ENCODE results near the gene SULT1B1.

Gene SULT1B1

DNA sequence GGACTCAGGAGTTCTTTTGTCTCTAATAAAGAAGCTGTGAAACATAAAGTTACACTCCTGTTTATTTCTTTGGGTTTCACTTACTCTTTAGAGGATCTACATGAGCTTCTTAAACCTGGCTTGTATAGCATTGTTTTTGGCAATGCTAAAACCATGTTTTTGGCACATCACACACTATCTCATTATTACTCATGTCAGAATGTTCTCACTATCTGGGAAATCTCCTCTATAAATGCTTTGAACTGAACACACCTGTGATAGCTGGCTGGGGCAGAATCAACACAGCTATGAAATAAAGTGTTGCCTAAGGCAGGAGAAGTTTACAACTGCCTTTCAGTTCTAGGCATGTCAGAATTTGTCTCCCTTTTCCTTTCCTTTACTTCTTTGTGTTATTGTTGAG, 52.6 kb downstream of the SULT1B1 start:
- Histone ChIP-seq H3K9ac (no peak overlapping the region), H4K20me1 (no peaks in the 10 kb centered on the region), H3K27me3 (no peaks in the 10 kb centered on the region), H3K4me1 (no peaks in the 10 kb centered on the region), H3K4me2 (no peak overlapping the region), H3K4me3 (no peak overlapping the region), H3K36me3 (no peaks in the 10 kb centered on the region), H3K9me3 (peaks cover 14% of the 10 kb centered on the region), H3K27ac (no peak overlapping the region)
- TF ChIP-seq Cebpa-rat (IDR thresholded peaks at IDR 0.05): no peak

GRCh38 chr4:69702201-69702600, 58.2 kb downstream of the SULT1B1 start:
- Histone ChIP-seq H3K27me3 (no peaks in the 10 kb centered on the region), H3K4me3 (no peak overlapping the region), H3K9ac (no peak overlapping the region), H3K4me1 (no peaks in the 10 kb centered on the region), H4K20me1 (no peaks in the 10 kb centered on the region), H3K9me3 (no peaks in the 10 kb centered on the region), H3K4me2 (no peak overlapping the region), H3K36me3 (no peaks in the 10 kb centered on the region), H3K27ac (no peak overlapping the region)
- TF ChIP-seq Cebpa-rat (IDR thresholded peaks at IDR 0.05): no peak

DNA sequence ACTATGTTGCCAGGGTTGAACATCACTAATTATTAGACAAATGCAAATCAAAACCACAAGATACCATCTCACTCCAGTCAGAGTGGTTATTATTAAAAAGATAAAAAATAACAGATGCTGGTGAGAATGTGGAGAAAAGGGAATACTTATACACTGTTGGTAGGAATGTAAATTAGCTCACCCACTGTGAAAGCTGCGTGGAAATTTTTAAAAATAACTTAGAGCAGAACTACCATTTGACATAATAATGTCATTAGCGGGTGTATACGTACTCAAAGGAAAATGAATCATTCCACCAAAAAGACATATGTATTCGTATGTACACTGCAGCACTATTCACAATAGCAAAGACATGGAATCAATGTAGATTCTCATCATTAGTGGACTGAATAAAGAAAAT, 58.7 kb downstream of the SULT1B1 start:
- H3K27me3 ChIP-seq: no peaks in the 10 kb centered on the region
- H4K20me1 ChIP-seq: no peaks in the 10 kb centered on the region
- no peak overlapping the region for H3K4me3 ChIP-seq
- no peak overlapping the region for H3K4me2 ChIP-seq
- H3K4me1 ChIP-seq: no peaks in the 10 kb centered on the region
- H3K9ac ChIP-seq: no peak overlapping the region
- no peak overlapping the region for H3K27ac ChIP-seq
- no peak for TF ChIP-seq Cebpa-rat (IDR thresholded peaks at IDR 0.05)
- H3K9me3 ChIP-seq: no peaks in the 10 kb centered on the region
- no peaks in the 10 kb centered on the region for H3K36me3 ChIP-seq

GRCh38 chr4:69697536-69698242, 62.7 kb downstream of the SULT1B1 start:
- no peak for TF ChIP-seq Cebpa-rat (IDR thresholded peaks at IDR 0.05)
- Histone ChIP-seq H4K20me1 (no peaks in the 10 kb centered on the region), H3K9me3 (peaks cover 4% of the 10 kb centered on the region; the same call in 1 of the 2 replicates), H3K9ac (no peak overlapping the region), H3K4me1 (no peaks in the 10 kb centered on the region), H3K27ac (no peak overlapping the region), H3K27me3 (no peaks in the 10 kb centered on the region), H3K36me3 (no peaks in the 10 kb centered on the region), H3K4me3 (no peak overlapping the region), H3K4me2 (no peak overlapping the region)

DNA sequence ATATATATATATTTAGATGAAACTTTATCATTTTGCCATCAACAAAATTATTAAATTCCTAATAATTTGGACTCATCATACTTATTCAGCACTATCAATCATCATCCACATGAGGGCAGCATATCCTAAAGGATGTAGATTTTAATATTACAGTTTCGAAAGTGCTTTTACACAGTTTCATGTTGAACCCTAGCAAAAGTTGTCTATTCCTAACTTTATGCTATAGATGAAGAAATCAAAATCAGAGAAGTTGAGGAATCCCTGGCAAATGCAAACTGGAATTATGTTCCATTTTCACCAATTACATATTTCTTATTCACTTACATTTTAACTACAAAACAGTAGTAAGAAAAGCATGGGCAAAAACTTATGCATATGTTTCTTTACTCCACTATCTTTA, 70.8 kb downstream of the SULT1B1 start:
- H3K27ac ChIP-seq: no peak overlapping the region
- H3K4me2 ChIP-seq: no peak overlapping the region
- no peak overlapping the region for H3K4me3 ChIP-seq
- H3K4me1 ChIP-seq: no peaks in the 10 kb centered on the region
- no peaks in the 10 kb centered on the region for H4K20me1 ChIP-seq
- no peak for TF ChIP-seq Cebpa-rat (IDR thresholded peaks at IDR 0.05)
- H3K27me3 ChIP-seq: no peaks in the 10 kb centered on the region
- H3K36me3 ChIP-seq: no peaks in the 10 kb centered on the region
- peaks cover 3% of the 10 kb centered on the region; the same call in 1 of the 2 replicates for H3K9me3 ChIP-seq
- no peak overlapping the region for H3K9ac ChIP-seq

DNA sequence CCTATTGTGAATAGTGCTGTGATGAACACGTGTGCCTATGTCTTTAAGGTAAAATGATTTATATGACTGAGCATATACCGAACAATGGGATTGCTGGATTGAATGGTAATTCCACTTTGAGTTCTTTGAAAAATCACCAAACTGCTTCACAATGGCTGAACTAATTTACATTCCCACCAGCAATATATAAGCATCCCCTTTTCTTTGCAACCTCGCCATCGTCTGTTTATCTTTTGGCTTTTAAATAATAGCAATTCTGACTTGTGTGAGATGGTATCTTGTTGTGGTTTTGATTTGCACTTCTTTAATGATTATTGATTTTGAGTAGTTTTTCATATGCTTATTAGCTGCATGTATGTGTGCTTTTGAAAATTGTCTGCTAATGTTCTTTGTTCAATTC, 75.6 kb downstream of the SULT1B1 start:
- Histone ChIP-seq H3K27ac (no peak overlapping the region), H4K20me1 (no peaks in the 10 kb centered on the region), H3K4me2 (no peak overlapping the region), H3K27me3 (no peaks in the 10 kb centered on the region), H3K4me1 (no peaks in the 10 kb centered on the region), H3K9ac (no peak overlapping the region), H3K9me3 (no peaks in the 10 kb centered on the region), H3K36me3 (no peaks in the 10 kb centered on the region), H3K4me3 (no peak overlapping the region)
- no peak for TF ChIP-seq Cebpa-rat (IDR thresholded peaks at IDR 0.05)

Data from BLaER1 (cell line).